HepG2 (cell line): ENCODE data around the gene PPP1R12B. TPM values are rescaled to one million over a fixed set of nuclear protein-coding genes. Genes with fewer than 3 reads are reported as not detected.
A peak's percentile ranks its signal among the peaks of the same experiment; 100 is the strongest.
"Not testable (repeated sequence)": the region's sequence is repeated elsewhere in the genome, so short reads cannot be mapped to it uniquely, and the experiment has no call there.

Experiments used
- ATAC-seq: fragments of 200-7000 bp; cut with Tn5 transposase; 3 replicates; pipeline ENCODE4 v1.9.1; 2020; ENCODE audit warnings: mild to moderate bottlenecking, moderate library complexity
- BruUV-seq: library from RNA; stranded (reverse); fragments of 400-500 nt; replicated peaks from 2 replicates; lab custom pipeline; 2021; lab: Mats Ljungman, UMichigan
- CTCF ChIA-PET: fragments of 300-600 bp; formaldehyde crosslinking; extraction: SDS; loops from one replicate; lab custom pipeline; 2021; ENCODE audit warnings: low total read pairs, inconsistent platforms, low intra/inter-chr PET ratio; lab: Yijun Ruan, JAX
- POLR2A ChIA-PET: fragments of 350-600 bp; sonication (Branson Sonifier 250); formaldehyde crosslinking; loops from one replicate; lab custom pipeline; 2020; ENCODE audit warnings: antibody characterized with exemption, inconsistent platforms; lab: Yijun Ruan, JAX
- DNase-seq: peaks from one replicate; pipeline ENCODE4 v3.0.0-alpha.2; 2015; ENCODE audit warnings: low spot score
- FAIRE-seq: peaks from 3 replicates; lab custom pipeline; 2011; peaks lifted over from hg19 to GRCh38; lab: Jason Lieb, UNC
- H2AFZ ChIP-seq: one replicate; pipeline ENCODE4 v1.6.1; 2011; ENCODE audit warnings: low read length, inconsistent platforms
- H3K27ac ChIP-seq: fragments of 300-600 bp; 3 replicates; pipeline ENCODE4 v1.8.0; 2011; ENCODE audit warnings: mixed run types, mild to moderate bottlenecking, mixed read lengths, low read length, inconsistent platforms; ENCODE audit not compliant: insufficient read depth; ENCODE audit errors: extremely low read length
- H3K27me3 ChIP-seq, 2 experiments: fragments of 200-600 bp in 1 of 2; 2 replicates in 1 of 2; 3 replicates in 1 of 2; pipeline versions ENCODE4 v1.6.0 to v1.8.0; 2011; ENCODE audit warnings: low read length in 2 of 2, mild to moderate bottlenecking in 2 of 2, moderate library complexity in 2 of 2, inconsistent platforms in 1 of 2; ENCODE audit not compliant: insufficient read depth in 2 of 2, control insufficient read depth in 1 of 2
- H3K36me3 ChIP-seq, 2 experiments: fragments of 200-600 bp in 1 of 2; replicated peaks in 1 of 2; 2 replicates in 1 of 2; 3 replicates in 1 of 2; pipeline versions ENCODE4 v1.5.1 to v1.8.0; 2011; ENCODE audit warnings: low read length in 2 of 2, inconsistent platforms in 1 of 2; ENCODE audit not compliant: insufficient read depth in 2 of 2, control insufficient read depth in 1 of 2
- H3K4me1 ChIP-seq: 2 replicates; pipeline ENCODE4 v1.5.1; 2012; ENCODE audit warnings: low read length, inconsistent platforms; ENCODE audit not compliant: insufficient read depth
- H3K4me2 ChIP-seq: 2 replicates; pipeline ENCODE4 v1.6.0; 2011; ENCODE audit warnings: low read depth, low read length, inconsistent platforms
- H3K4me3 ChIP-seq, 3 experiments: fragments of 200-600 bp in 1 of 3; sonication (generic), shearing (Covaris generic) in 1 of 3; replicated peaks in 1 of 3; 2 replicates each; pipeline ENCODE4 v1.5.1; 2011 to 2016; ENCODE audit warnings: low read length in 3 of 3, inconsistent platforms in 2 of 3, low read depth in 2 of 3, mild to moderate bottlenecking in 2 of 3, control low read depth in 1 of 3, mixed read lengths in 1 of 3; ENCODE audit not compliant: insufficient read depth in 1 of 3
- H3K79me2 ChIP-seq: one replicate; pipeline ENCODE4 v1.6.1; 2011; ENCODE audit warnings: low read length, inconsistent platforms; ENCODE audit not compliant: insufficient read depth
- H3K9ac ChIP-seq: 2 replicates; pipeline ENCODE4 v1.6.0; 2011; ENCODE audit warnings: mild to moderate bottlenecking, low read depth, low read length, inconsistent platforms; ENCODE audit not compliant: insufficient read depth
- H3K9me3 ChIP-seq: 2 replicates; pipeline ENCODE4 v1.5.1; 2012; ENCODE audit warnings: mild to moderate bottlenecking, low read length
- H4K20me1 ChIP-seq: 2 replicates; pipeline ENCODE4 v1.6.0; 2011; ENCODE audit warnings: inconsistent platforms, mild to moderate bottlenecking, low read length, moderate library complexity; ENCODE audit not compliant: insufficient read depth
- ADNP ChIP-seq: sonication (generic); formaldehyde crosslinking; IDR thresholded peaks from 2 replicates; pipeline ENCODE4 v1.4.0; 2020; ENCODE audit warnings: missing genetic modification reagents
- CEBPG ChIP-seq: IDR thresholded peaks from 2 replicates; pipeline ENCODE4 v1.6.1; 2016
- CHD4 ChIP-seq: fragments of 200-600 bp; sonication (generic); IDR thresholded peaks from 2 replicates; pipeline ENCODE4 v1.7.0; 2017; ENCODE audit warnings: mild to moderate bottlenecking, low read length, borderline replicate concordance
- CREB1 ChIP-seq, 2 experiments: fragments of 450-650 bp in 1 of 2; IDR thresholded peaks; 2 replicates each; pipeline ENCODE4 v1.6.1; 2016 to 2017; ENCODE audit warnings: control low read depth in 1 of 2, mild to moderate bottlenecking in 1 of 2, missing compliant biosample characterization in 1 of 2, missing genetic modification characterization in 1 of 2
- CREM ChIP-seq, 2 experiments: sonication (generic) in 1 of 2; formaldehyde crosslinking in 1 of 2; IDR thresholded peaks; 2 replicates each; pipeline versions ENCODE4 v1.4.0 to v1.6.1; 2016 to 2020; ENCODE audit warnings: antibody characterized with exemption in 1 of 2, mild to moderate bottlenecking in 1 of 2, missing genetic modification reagents in 1 of 2
- ETV5 ChIP-seq: IDR thresholded peaks from 2 replicates; pipeline ENCODE4 v1.6.1; 2018; ENCODE audit warnings: missing biosample characterization, missing genetic modification reagents, inconsistent platforms, borderline replicate concordance
- HDAC2 ChIP-seq: sonication (generic); formaldehyde crosslinking; IDR thresholded peaks from 2 replicates; pipeline ENCODE4 v1.4.0; 2020; ENCODE audit warnings: missing genetic modification reagents
- HMG20A ChIP-seq: IDR thresholded peaks from 2 replicates; pipeline ENCODE4 v1.6.1; 2016; ENCODE audit warnings: borderline replicate concordance
- HNF4A ChIP-seq: sonication (generic); formaldehyde crosslinking; IDR thresholded peaks from 2 replicates; pipeline ENCODE4 v1.4.0; 2020; ENCODE audit warnings: missing genetic modification reagents
- ISL2 ChIP-seq: sonication (generic); formaldehyde crosslinking; IDR thresholded peaks from 2 replicates; pipeline ENCODE4 v1.5.0; 2020; ENCODE audit warnings: missing genetic modification reagents
- KDM1A ChIP-seq: IDR thresholded peaks from 2 replicates; pipeline ENCODE4 v1.6.1; 2016; ENCODE audit warnings: missing compliant biosample characterization
- LCORL ChIP-seq, 2 experiments: fragments of 450-650 bp in 1 of 2; sonication (generic) in 1 of 2; formaldehyde crosslinking in 1 of 2; IDR thresholded peaks; 2 replicates each; pipeline versions ENCODE4 v1.5.0 to v1.6.1; 2017 to 2020; ENCODE audit warnings: antibody characterized with exemption in 1 of 2, missing genetic modification reagents in 1 of 2
- NCOA2 ChIP-seq: sonication (generic); formaldehyde crosslinking; IDR thresholded peaks from 2 replicates; pipeline ENCODE4 v1.8.0; 2022; ENCODE audit warnings: inconsistent platforms
- RCOR2 ChIP-seq: IDR thresholded peaks from 2 replicates; pipeline ENCODE4 v1.6.1; 2016; ENCODE audit warnings: missing biosample characterization, missing genetic modification reagents
- SOX5 ChIP-seq: IDR thresholded peaks from 2 replicates; pipeline ENCODE4 v1.6.1; 2016; ENCODE audit warnings: borderline replicate concordance
- ZMYM2 ChIP-seq: sonication (generic); formaldehyde crosslinking; IDR thresholded peaks from 2 replicates; pipeline ENCODE4 v1.8.0; 2022; ENCODE audit warnings: mild to moderate bottlenecking, missing genetic modification reagents
- ZNF614 ChIP-seq: IDR thresholded peaks from 2 replicates; pipeline ENCODE4 v1.6.1; 2018; ENCODE audit warnings: missing biosample characterization, missing genetic modification reagents, inconsistent platforms, borderline replicate concordance
- WGBS: methylation state at CpG from one replicate; pipeline ENCODE4 v1.1.6; 2017; ENCODE audit warnings: low lambda C conversion rate; 5-methylcytosine and 5-hydroxymethylcytosine counted together
- in situ Hi-C: cut with HindIII; loops from 2 replicates; pipeline ENCODE4 v1.10.0; 2017; ENCODE audit warnings: low pct_unique_long_range_greater_than_20kb; ENCODE audit not compliant: extremely low pct_ligation_motif_present
- intact Hi-C: fragments of 100-400 bp; cut with micrococcal nuclease; formaldehyde crosslinking; loops from one replicate; pipeline ENCODE4 v1.10.0; 2022; ENCODE audit not compliant: unreplicated experiment
- polyA plus RNA-seq, 8 experiments: library from polyadenylated mRNA; depleted of rRNA in 3 of 8; stranded (reverse) in 7 of 8; unstranded in 1 of 8; fragments of >200 nt; fragmentation: Illumina TruSeq in 4 of 8; extraction: Trizol in 4 of 8; gene quantifications; 2 replicates each; pipeline versions ENCODE4 v1.2.1 to v1.2.3, GENCODE V29; 2011 to 2016; ENCODE audit warnings: low read depth in 4 of 8, missing spikeins in 1 of 8, mixed read lengths in 1 of 8; ENCODE audit not compliant: insufficient read depth in 1 of 8
- total RNA-seq, 5 experiments: library from RNA; depleted of rRNA; stranded (reverse); fragments of >200 nt; fragmentation: Illumina TruSeq; extraction: Trizol; gene quantifications; 2 replicates each; pipeline ENCODE4 v1.2.3, GENCODE V29; 2016; ENCODE audit warnings: low read depth in 1 of 5
- TF ChIP-seq, protein P1 (sequence below): sonication (generic); formaldehyde crosslinking; conservative IDR thresholded peaks from 2 replicates; pipeline ENCODE4 v1.4.0; 2020; ENCODE audit warnings: mild to moderate bottlenecking, missing genetic modification reagents, moderate library complexity
- TF ChIP-seq, protein P2 (sequence below): sonication (generic); formaldehyde crosslinking; IDR thresholded peaks from 2 replicates; pipeline ENCODE4 v1.5.0; 2020; ENCODE audit warnings: mild to moderate bottlenecking, missing genetic modification reagents, borderline replicate concordance

Gene PPP1R12B
- total and polyA plus RNA-seq, 2 of the 13 experiments (the other 11 are each of a cell fraction or from before 2014, with no cell fraction given), result 12.0 to 13.6 TPM

DNA sequence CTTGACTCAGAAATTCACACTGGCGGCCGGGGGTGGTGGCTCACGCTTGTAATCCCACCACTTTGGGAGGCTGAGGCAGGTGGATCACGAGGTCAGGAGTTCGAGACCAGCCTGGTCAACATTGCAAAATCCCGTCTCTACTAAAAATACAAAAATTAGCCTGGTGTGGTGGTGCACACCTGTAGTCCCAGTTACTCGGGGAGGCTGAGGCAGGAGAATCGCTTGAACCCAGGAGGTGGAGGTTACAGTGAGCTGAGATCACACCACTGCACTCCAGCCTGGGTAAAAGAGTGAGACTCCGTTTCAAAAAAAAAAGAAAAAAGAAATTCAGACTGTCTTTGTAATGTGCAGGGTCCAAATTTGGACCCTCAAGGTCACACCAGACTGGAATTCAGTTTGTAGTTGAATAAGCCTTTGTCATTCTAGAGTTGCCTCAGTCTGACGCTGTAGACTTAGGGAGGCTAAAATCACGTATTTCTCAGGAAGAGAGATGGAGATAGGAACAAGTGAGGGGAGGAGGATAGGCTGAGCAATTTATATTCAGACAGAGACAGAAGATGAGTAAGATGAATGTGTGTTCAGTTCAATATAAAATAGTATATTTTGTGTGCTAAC, 4.2 kb downstream of the PPP1R12B start:
- Histone ChIP-seq H3K27ac (peak overlapping the region; percentile 72), H3K4me3 (peak overlapping the region in 1 of 3 experiments; percentile 44; a peak in 1 of 6 replicates), H3K4me1 (peaks cover 56% of the 10 kb centered on the region), H3K79me2 (peaks cover 70% of the 10 kb centered on the region), H3K4me2 (peak overlapping the region; percentile 66)
- intact Hi-C loops; H3K27me3 ChIP-seq; CTCF ChIA-PET; H2AFZ ChIP-seq; H3K9me3 ChIP-seq; BruUV-seq; in situ Hi-C loops; H4K20me1 ChIP-seq; H3K9ac ChIP-seq; H3K36me3 ChIP-seq; TF ChIP-seq CREB1 (IDR thresholded peaks at IDR 0.05); CREM (CRISPR knock-in tag; IDR thresholded peaks at IDR 0.05); LCORL (CRISPR knock-in tag; IDR thresholded peaks at IDR 0.05): not testable (repeated sequence)
- peak; percentile 50 for FAIRE-seq
- WGBS, result 59% methylated on average over 11 of the region's 11 CpGs
- POLR2A ChIA-PET, result interaction anchor here (0.5 kb wide), 1 partner anchor 371 kb away, joined by 3 read pairs; no protein-coding TSS in a partner anchor
- peak; percentile 15 for ATAC-seq
- peak; percentile 89 for DNase-seq
- TF ChIP-seq, protein P1, sequence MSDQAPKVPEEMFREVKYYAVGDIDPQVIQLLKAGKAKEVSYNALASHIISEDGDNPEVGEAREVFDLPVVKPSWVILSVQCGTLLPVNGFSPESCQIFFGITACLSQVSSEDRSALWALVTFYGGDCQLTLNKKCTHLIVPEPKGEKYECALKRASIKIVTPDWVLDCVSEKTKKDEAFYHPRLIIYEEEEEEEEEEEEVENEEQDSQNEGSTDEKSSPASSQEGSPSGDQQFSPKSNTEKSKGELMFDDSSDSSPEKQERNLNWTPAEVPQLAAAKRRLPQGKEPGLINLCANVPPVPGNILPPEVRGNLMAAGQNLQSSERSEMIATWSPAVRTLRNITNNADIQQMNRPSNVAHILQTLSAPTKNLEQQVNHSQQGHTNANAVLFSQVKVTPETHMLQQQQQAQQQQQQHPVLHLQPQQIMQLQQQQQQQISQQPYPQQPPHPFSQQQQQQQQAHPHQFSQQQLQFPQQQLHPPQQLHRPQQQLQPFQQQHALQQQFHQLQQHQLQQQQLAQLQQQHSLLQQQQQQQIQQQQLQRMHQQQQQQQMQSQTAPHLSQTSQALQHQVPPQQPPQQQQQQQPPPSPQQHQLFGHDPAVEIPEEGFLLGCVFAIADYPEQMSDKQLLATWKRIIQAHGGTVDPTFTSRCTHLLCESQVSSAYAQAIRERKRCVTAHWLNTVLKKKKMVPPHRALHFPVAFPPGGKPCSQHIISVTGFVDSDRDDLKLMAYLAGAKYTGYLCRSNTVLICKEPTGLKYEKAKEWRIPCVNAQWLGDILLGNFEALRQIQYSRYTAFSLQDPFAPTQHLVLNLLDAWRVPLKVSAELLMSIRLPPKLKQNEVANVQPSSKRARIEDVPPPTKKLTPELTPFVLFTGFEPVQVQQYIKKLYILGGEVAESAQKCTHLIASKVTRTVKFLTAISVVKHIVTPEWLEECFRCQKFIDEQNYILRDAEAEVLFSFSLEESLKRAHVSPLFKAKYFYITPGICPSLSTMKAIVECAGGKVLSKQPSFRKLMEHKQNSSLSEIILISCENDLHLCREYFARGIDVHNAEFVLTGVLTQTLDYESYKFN (CRISPR knock-in tag), result peak; percentile 42
- TF ChIP-seq ISL2 (peak; percentile 37; the same call in 1 of the 2 replicates), HDAC2 (CRISPR knock-in tag) (peak; percentile 57; the same call in 1 of the 2 replicates), CEBPG (CRISPR knock-in tag) (peak; percentile 25; the same call in 1 of the 2 replicates), ZMYM2 (CRISPR knock-in tag) (peak; percentile 59; the same call in 1 of the 2 replicates), CREB1 (CRISPR knock-in tag; IDR thresholded peaks at IDR 0.05) (peak; percentile 41; the same call in 1 of the 2 replicates), CHD4 (peak; percentile 77; the same call in 1 of the 2 replicates), KDM1A (CRISPR knock-in tag) (peak; percentile 77; the same call in 1 of the 2 replicates), ETV5 (CRISPR knock-in tag) (peak; percentile 18; the same call in 1 of the 2 replicates), CREM (IDR thresholded peaks at IDR 0.05) (peak; percentile 20; the same call in 1 of the 2 replicates), HMG20A (CRISPR knock-in tag) (peak; percentile 34; the same call in 1 of the 2 replicates), NCOA2 (CRISPR knock-in tag) (peak; percentile 32; the same call in 1 of the 2 replicates), ZNF614 (CRISPR knock-in tag) (0 out of 2 replicates have a peak, but pooled peaks have one; percentile 34), RCOR2 (CRISPR knock-in tag) (0 out of 2 replicates have a peak, but pooled peaks have one; percentile 75), SOX5 (CRISPR knock-in tag) (peak; percentile 66; the same call in 1 of the 2 replicates), HNF4A (CRISPR knock-in tag) (peak; percentile 38; the same call in 1 of the 2 replicates), ADNP (CRISPR knock-in tag) (peak; percentile 91), LCORL (IDR thresholded peaks at IDR 0.05) (peak; percentile 17; the same call in 1 of the 2 replicates)
- TF ChIP-seq, protein P2, sequence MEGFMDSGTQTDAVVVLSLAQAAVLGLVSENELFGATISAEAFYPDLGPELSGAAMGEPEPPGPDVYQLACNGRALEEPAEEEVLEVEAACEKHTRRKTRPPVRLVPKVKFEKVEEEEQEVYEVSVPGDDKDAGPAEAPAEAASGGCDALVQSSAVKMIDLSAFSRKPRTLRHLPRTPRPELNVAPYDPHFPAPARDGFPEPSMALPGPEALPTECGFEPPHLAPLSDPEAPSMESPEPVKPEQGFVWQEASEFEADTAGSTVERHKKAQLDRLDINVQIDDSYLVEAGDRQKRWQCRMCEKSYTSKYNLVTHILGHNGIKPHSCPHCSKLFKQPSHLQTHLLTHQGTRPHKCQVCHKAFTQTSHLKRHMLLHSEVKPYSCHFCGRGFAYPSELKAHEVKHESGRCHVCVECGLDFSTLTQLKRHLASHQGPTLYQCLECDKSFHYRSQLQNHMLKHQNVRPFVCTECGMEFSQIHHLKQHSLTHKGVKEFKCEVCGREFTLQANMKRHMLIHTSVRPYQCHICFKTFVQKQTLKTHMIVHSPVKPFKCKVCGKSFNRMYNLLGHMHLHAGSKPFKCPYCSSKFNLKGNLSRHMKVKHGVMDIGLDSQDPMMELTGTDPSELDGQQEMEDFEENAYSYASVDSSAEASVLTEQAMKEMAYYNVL (CRISPR knock-in tag), result peak; percentile 83; the same call in 1 of the 2 replicates
